ENCODE measurements around the gene RIMS3.

DNA sequence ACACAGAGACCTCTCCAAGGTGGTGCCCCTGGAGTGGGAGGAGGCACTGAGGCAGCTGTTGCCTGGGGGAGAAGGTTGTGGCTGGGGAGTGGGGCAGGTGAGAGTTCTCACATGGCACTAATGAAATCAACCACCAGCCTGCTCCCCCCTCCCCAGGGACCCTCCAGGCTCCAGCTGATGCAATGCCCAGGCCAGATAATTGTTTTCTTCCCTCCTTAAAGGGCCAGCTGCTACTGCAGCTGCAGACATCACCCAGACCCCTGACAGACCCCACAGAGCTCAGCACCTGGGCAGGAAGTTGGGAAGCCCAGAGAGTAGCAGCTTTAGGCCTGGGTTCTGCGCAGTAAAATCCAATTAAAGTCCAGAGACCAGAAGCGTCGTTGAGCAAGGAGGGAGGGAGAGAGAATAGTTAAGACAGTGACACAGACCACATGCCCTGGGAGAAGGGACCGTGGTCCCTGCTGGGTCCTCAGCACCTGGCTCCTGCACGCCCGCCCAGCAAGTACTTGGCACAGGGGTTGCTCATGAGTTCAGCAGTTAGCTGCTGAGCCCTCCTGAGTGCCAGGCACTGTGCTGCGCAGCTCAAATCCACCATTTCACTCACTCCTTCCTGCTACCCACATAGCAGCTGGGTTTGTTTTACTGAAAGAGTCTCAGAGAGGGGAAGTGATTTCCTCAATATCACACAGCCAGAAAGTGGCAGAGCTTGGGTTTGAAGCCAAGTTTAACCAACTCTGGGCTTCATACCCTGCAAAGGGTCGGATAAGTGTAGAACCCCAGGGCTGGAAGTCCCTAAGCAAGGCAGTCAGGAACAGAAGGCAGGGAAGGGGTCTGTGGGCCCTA lies 1.9 kb downstream of the RIMS3 start:
- TF ChIP-seq CTCF (IDR thresholded peaks at IDR 0.05) (no peak), EZH2phosphoT487 (IDR thresholded peaks at IDR 0.05) (no peak), EZH2 (IDR thresholded peaks at IDR 0.05) (no peak)
